HG02938 (cell line): ENCODE measurements around the gene WTIP.

Experiments
- ATAC-seq: cut with Tn5 transposase; IDR thresholded peaks from one replicate; pipeline ENCODE4 v1.9.1; 2021; ENCODE audit warnings: mild to moderate bottlenecking, moderate library complexity; ENCODE audit not compliant: unreplicated experiment

The WTIP gene

DNA sequence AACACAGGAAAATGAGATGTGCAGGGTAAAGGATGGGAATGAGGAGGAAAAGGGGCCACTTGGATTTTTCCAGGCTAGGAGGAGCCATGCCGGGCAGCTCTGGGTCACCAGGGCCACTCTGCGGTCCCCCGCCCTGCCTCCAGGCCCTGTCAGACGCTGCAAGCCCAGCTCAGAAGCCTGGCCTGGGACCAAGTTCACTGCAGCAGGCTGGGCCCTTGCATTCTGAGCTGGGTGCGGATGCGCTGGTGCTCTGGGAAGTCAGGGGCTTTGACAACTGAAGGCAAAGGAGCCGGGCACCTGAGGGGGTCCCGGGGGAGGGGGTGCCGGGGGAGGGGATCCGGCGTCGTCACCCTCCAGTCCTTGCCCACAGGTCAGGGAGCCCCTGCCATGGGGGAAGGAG, 77.5 kb downstream of the WTIP start:
- no peak for ATAC-seq

DNA sequence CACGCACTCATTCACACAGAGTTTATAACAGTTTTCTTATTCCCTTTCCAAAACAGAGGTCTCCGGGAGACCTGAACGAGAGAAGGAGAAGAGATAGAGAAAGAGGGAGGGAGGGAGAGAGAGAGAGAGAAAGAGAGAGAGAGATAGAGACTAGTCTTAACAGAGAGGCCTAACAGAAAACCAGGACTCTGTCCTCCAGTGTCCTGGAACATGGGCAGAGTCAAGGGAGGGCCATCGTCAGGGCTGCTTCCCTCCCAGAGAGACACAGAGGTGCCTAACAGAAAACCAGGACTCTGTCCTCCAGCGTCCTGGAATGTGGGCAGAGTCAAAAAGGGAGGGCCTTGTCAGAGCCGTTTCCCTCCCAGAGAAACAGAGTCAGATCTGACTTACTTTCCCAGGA, 78.7 kb downstream of the WTIP start:
- no peak for ATAC-seq
